GDM1 (cell line): ENCODE results near the gene PUS3.

Experiments
- DNase-seq: peaks from one replicate; lab custom pipeline; 2025; lab: John Stamatoyannopoulos, UW

Gene PUS3

GRCh38 chr11:125941619-125942611 is 38.9 kb upstream of the PUS3 start:
- DNase-seq = no peak

DNA sequence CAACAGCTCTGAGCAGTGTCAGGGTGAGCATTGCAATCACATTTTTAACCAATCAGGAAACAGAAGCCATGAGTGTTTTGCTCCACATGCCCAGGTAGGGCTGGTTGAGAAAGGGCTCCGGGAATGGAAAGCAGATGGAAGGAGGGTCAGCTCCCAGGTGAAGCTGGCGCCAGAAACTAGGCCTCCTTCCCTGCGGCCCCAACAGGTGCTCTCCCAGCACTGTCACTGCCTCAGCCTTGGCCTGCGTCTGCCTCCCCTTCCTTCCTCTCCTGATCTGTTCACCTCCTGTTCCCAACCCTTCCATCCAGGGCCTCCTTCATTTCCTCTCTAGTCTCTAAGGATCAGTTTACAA is 38.2 kb upstream of the PUS3 start:
- no peak for DNase-seq

- DNase-seq = no peak
Measured at GRCh38 chr11:125940145-125940544, 37.1 kb upstream of the PUS3 start.

DNA sequence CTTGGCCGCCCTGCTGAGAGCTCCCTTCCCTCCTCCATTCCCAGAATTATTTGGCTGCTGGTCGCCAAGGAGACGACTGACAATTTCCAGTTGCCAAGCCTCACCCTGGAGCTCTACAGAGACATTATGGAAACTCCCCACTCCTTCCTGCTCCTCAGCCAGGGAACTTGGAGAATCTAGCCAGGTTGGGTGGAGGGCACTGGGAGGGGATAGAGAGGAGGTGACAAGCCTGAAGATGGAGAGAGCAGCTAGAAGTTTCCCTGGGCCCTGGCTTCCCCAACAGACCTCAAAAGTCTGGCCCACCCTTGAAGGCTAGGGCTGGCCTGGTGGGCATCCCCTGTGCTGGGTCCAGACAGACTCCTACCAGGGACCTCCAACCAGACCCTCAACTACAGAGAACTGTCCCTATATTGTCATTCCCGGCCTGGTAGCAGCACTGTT is 36.1 kb upstream of the PUS3 start:
- DNase-seq = no peak

DNA sequence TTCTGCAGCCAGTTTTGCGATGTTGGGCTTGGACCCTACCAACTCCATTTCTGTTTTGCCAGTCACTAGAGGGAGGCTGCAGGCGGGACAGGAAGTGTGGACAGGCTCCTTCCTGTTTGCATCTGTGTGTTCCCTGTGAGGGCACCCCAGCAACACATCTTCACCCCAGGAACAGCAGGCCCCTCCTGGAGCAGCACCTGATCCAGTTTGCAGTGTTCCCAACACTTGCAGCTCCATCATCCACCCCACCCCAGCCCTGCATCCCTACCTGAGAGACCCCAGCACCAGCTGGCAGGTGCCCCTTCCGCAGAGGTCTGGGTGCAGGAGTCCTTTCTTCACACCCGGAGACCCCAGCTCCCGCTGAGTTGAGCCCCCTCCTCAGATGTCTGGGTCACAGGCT is 35.4 kb upstream of the PUS3 start:
- DNase-seq = no peak

DNA sequence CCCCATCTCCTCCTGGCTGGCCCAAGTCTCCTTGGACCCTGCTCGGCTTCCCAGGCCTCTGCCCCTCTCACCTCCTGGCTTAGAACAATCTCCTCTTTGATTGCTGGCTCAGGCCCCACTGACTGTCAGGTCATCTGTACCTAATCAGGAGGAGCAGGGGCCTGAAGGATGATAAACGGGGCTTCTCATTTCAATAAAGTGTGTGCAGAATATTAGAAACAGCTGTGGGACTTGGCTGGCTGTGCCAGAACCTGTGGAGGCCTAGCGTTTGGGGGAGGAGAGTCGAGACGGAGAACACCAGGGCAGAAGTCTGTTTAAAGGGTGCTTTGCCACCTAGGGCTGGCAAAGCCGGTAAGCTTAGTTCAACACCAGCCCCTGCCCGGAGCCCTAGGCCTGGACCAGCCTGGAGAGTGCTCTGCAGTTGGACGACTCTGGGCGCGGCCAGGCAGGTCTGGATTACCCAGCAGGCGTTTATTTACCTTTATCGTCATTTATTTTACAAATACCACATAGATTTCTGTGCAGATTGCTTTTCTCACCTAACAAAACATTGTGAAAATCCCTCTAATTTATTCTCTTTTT is 32.7 kb upstream of the PUS3 start:
- DNase-seq = no peak

DNA sequence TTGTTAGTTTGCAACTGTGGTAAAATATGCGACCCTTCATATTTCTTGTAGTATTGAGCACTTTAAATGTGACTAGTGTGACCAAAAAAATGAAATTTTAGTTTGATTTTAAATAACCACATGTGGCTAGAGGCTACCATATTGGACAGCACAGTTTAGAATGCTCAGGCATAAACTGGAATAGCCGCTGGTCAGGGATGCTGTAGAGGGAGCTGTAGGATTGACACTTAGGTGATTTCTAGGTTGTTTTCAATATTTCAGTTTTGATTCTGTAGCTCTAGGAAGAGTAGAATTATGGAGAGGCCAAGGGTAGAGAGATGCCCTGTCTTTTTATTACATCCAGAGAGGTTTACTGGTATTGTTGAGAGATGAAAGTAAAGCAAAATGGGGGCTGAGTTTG is 32.0 kb upstream of the PUS3 start:
- no peak for DNase-seq

GRCh38 chr11:125934473-125934872 is 31.5 kb upstream of the PUS3 start:
- DNase-seq = no peak

DNA sequence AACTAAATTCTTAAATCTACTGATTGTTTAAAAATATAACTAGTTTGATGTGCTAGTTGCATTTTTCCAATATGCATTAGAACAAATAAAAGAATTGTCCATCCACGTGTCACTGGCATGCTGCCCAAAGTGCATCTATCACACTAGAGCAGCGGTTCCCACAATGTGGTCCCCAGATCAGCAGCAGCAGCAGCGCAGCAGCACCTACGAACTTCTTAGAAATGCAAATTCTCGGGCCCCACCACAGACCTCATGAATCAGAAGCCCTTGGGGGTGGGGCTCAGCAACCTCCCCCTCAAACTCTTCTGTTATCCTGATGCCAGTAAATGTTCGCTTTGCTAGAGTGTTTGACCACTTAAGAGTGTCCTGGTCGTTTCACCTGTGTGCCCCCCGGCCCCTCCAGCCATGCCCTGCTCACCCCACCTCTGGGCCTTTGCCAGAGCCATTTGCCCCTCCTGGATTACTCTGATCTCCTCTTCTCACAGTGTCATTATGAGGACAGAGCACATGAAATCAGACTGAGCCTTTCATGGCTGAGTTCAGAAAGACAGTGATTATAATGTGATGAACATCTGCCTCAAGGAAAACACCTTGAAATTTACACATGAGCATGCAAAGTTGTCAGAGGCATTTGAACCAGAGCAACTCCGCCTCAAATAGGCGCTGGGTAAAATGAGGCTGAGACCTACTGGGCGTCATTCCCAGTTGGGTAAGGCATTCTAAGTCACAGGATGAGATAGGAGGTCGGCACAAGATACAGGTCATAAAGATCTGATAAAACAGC is 30.2 kb upstream of the PUS3 start:
- DNase-seq = no peak

DNA sequence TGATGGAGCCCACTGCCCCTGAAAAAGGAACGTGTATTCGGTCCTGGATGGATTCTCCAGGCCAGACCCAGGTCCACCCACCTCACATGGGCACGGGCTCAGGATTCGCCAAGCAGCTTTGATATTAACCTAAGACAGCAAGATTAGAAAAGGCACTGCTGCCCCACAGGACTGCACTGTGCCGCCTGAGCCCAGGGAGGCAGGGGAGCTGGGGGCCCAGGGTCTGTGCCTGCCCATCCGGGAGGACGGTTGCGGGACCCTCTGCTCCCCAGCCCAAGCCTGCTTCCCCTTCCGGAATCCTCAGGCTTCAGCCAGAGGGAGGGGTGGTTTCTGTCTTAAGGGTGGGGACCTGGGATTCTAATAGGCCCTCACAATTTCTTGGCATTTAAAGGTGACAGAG is 29.3 kb upstream of the PUS3 start:
- no peak for DNase-seq

DNA sequence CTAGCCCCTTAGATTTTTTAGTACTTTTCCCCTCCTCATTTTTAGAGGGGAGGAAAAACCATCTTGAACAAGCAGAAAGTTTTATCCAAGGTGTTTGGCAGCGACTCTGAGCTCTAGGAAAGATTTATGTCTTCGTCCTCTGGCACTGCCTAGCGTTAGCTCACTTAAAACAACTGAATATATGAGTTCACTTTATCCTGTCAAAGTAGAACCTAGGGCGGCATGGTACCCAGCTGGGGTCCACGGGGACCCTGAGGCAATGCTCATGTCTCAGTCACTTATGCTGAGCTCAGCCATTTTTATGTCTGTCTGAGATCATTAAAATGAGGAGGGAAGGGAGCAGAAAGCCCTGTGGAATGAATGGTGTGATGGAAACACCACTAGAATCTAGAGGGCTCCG is 28.7 kb upstream of the PUS3 start:
- DNase-seq = no peak

DNA sequence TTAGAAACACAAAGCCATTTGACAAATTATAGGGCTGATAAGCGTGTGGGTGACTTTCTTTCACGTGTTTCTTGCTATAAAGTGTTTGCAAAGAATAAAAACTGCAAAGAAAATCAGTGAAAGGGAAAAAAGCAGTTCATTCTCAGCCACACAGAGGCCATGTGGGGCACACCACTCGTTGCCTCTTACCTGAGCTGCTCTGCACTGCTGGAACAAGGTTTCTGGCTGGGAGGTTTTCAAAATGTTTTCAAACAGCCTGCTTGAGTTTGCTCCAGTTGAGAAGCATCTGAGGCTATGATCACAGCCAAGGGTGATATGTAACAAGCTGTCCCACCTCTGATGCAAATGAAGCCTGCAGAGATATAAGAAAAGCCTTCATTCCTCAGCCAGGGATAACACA is 28.1 kb upstream of the PUS3 start:
- no peak for DNase-seq

DNA sequence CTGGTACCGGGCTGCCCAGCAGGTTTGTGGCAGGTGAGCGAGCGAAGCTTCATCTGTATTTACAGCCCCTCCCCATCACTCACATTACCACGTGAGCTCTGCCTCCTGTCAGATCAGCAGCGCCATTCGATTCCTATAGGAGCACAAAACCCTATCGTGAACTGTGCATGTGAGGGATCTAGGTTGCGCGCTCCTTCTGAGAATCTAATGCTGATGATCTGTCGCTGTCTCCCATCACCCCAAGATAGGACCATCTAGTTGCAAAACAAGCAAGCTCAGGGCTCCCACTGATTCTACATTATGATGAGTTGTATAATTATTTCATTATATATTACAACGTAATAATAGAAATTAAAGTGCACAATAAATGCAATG is 27.1 kb upstream of the PUS3 start:
- DNase-seq = no peak

GRCh38 chr11:125929445-125930075 is 26.6 kb upstream of the PUS3 start:
- no peak for DNase-seq

GRCh38 chr11:125926682-125927081 is 23.7 kb upstream of the PUS3 start:
- no peak for DNase-seq

GRCh38 chr11:125925804-125926203 is 22.8 kb upstream of the PUS3 start:
- DNase-seq = no peak

DNA sequence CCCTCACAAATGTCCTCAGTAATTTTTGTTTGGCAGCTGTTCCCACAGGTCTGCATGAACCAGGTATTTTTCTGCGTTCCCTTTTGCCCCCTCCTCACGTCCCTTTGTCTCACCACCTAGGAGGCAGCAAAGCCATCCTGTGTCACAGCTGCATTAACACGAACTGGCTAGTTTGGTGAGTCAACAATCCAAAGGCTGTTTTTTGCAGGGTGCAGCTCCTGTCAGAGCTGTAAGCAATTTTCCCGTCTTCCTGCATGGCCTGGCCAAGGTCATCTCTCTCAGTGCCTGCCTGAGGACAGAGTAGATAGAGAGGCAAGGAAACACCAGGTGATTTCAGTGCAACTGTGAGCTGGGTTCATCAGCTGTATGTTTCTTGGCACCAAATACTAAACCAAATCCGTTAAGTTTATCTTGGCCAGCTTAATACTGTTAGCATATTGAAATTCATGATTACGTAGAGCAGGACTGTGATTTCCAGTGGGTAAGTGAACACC is 22.3 kb upstream of the PUS3 start:
- DNase-seq = no peak

GRCh38 chr11:125924384-125925007 is 21.5 kb upstream of the PUS3 start:
- DNase-seq = no peak

DNA sequence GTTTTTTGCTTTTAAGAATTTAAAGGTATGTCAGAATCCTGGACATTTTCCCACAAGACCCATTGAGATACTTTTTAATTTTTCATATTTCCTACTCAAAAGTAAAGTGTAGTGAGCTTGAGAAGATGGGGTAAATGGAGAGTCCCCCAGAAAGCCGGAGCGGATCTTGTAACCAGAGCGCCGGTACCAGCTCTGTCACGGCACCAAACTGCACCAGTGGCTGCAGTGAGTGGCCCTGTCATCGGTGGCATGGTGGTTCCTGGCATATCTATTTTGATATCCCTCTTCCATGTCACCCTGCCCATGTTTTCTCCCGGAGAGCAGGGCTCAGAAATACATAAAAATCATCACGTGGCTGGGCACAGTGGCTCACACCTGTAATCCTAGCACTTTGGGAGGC is 20.6 kb upstream of the PUS3 start:
- DNase-seq = no peak

DNA sequence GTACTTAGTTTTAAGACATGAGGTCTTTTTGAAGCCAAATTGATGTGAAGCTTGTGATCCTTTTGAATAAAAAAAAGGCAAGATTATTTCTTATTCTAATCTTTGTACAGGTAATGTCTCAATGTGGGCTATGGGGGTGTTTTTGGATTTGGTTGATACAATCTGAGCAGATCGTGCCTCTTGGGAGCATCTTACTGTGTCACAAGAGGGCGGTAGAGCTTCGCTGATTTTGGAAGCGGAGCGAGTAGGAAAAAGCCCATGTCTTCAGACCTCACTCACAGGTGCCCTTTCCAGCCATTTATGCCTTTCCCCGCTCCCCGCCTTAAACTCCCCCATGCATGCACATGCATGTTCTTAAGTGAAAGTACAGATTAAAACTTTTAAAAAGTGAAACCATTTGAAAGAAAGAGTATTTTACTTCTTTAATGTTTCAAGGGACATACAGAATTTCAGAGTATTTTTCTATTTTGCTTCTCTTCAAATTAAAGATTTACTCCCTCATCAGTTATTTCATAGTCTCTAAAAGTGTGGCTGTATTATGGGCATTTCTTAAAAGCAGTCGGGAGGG is 20.1 kb upstream of the PUS3 start:
- DNase-seq = peak; percentile 35

- no peak for DNase-seq
Measured at GRCh38 chr11:125922156-125922555, 19.1 kb upstream of the PUS3 start.
